ENCODE data around the gene RAB24.
"Not testable (repeated sequence)": the region's sequence is repeated elsewhere in the genome, so short reads cannot be mapped to it uniquely, and the experiment has no call there.

Gene RAB24

DNA sequence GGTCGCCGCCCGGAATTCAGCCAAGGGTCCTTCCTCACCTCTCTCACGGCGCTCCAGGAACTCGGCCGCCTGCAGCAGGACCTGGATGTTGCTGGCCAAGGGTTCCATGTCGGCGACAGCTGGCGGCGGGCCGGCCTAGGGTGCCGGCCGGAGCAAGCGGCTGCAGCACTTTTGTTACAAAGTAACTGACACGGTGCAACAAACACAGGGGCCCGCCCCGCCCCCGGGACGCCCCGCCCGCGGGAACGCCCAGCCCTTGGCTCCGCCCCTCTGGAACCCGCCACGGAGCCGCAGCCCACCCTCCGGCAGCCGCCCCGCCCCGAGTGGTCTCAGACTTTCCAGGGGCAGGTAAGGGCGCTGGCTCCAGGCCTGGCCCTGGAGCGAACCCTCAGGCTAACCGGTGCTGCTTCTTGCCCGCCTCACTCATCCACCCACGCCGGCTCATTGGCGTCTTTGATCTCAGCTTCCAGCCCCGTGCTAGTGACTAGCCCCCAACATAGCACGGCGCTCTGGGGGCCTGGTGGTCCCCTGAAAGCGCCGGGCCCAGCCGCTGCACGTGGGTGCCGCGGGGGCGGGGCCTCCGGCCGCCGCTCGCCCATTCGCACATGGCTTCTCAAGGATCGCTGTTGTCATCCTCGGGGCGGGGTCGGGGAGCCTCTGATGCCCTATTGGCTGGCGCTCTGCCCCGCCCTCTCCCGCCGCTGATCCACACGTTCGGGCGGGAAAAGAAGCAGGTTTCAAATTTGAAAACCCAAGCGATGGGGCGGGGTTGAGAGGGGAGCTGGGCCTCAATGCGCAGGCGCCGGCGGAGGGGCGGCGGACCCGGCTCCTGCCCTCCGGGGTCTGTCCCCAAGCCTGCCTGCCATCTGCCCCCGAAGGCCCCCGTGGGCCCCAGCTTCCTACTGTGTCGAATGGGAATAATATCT is 8.5 kb upstream of the RAB24 start, which contains the start of gene MXD3:
Gene MXD3 (minus strand): TSS at position 176 of the 926 bp plus-strand sequence. CDS start 68 bp downstream, at position 108.
- H3K4me1 ChIP-seq (ENCODE audit: insufficient read depth, low read length), result peaks cover 22% of the 10 kb centered on the region
- peaks cover 17% of the 10 kb centered on the region for H3K36me3 ChIP-seq (ENCODE audit: insufficient read depth, low read length)
- peak within 1 kb of the TSS; percentile 77 for H2AFZ ChIP-seq (ENCODE audit: low read depth, low read length)
- peak within 1 kb of the TSS; percentile 68 for H3K4me3 ChIP-seq (ENCODE audit: low read length)
- H3K27me3 ChIP-seq (ENCODE audit: insufficient read depth, low read length), result no peaks in the 10 kb centered on the region
- H3K9me3 ChIP-seq (ENCODE audit: low read length), result no peaks in the 10 kb centered on the region

DNA sequence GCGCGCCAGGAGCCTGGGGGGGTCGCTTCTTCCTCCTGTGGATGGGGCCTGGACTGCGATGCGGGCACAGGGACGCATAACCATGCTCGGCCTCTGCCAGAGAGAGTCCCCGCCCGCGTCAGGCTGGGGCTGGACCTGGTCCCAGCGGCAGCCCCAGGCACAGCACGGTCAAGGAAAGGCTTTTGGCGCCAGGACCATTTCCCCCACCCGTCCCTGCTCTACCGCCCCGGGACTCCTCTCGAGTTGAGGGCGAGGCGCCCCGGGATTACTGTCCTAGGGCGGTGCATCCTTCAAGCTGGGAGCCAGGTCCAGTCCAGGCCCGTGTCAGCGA is 7.8 kb upstream of the RAB24 start:
- Histone ChIP-seq H3K4me3 (ENCODE audit: low read length) (peak overlapping the region; percentile 68), H3K27me3 (ENCODE audit: insufficient read depth, low read length) (no peaks in the 10 kb centered on the region), H2AFZ (ENCODE audit: low read depth, low read length) (peak overlapping the region; percentile 77), H3K4me1 (ENCODE audit: insufficient read depth, low read length) (peaks cover 22% of the 10 kb centered on the region), H3K9me3 (ENCODE audit: low read length) (no peaks in the 10 kb centered on the region), H3K36me3 (ENCODE audit: insufficient read depth, low read length) (peaks cover 23% of the 10 kb centered on the region)

DNA sequence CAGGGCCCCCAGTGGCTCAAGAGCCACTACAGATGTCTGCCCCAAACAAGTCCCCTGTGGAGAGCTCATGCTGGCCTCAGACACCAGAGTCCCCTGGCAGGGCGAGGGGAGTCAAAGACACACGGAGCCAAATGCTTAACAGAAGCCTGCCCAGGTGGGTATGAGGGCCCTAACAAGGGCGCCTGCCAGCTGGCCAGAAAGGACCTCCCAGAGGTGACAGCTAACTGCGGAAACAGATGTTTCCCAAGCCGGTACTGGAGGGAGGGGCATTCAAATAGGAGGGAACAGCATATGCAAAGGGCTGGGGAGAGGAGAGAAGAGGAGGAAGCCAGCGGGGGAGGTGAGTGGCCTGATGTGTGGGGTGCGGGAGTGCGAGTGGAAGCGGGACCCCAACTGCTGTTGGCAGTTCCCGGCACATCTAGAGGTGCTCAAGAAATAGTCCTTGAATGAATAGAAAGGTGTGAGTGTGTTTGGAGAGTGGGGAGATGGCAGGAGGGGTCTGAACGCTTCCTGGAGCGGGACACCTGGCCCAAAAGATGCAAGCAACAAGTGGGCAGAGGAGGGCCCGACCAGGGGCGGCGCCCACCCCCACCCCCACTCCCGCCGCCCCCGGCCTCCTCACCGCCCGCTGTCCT is 7.4 kb upstream of the RAB24 start:
- H3K9me3 ChIP-seq (ENCODE audit: low read length), result no peaks in the 10 kb centered on the region
- no peaks in the 10 kb centered on the region for H3K27me3 ChIP-seq (ENCODE audit: insufficient read depth, low read length)
- no peak overlapping the region for H2AFZ ChIP-seq (ENCODE audit: low read depth, low read length)
- H3K36me3 ChIP-seq (ENCODE audit: insufficient read depth, low read length), result peaks cover 28% of the 10 kb centered on the region
- H3K4me1 ChIP-seq (ENCODE audit: insufficient read depth, low read length), result peaks cover 22% of the 10 kb centered on the region
- H3K4me3 ChIP-seq (ENCODE audit: low read length), result peak overlapping the region; percentile 68

DNA sequence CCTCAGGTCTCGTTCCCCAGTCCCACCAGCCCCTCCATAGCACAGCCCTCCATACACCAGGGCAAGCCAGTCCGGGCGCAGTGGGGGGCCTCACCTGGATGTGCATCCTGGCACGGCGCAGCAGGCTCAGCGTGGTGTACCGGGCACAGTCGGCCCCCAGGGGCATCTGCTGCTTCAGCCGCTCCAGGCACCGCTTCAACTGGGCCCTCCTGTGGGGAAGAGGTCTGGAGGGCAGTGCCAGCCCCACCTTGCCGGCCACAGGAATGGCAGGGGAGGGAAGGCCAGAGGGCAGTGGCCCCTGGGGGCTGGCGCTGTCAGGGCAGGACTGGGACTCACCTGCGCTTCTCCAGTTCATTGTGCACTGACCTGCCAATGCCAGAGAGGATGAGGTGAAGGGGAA is 6.8 kb upstream of the RAB24 start:
- Histone ChIP-seq H3K4me3 (ENCODE audit: low read length) (peak overlapping the region; percentile 68), H3K27me3 (ENCODE audit: insufficient read depth, low read length) (no peaks in the 10 kb centered on the region), H2AFZ (ENCODE audit: low read depth, low read length) (no peak overlapping the region), H3K4me1 (ENCODE audit: insufficient read depth, low read length) (peaks cover 22% of the 10 kb centered on the region), H3K36me3 (ENCODE audit: insufficient read depth, low read length) (peaks cover 34% of the 10 kb centered on the region), H3K9me3 (ENCODE audit: low read length) (no peaks in the 10 kb centered on the region)

DNA sequence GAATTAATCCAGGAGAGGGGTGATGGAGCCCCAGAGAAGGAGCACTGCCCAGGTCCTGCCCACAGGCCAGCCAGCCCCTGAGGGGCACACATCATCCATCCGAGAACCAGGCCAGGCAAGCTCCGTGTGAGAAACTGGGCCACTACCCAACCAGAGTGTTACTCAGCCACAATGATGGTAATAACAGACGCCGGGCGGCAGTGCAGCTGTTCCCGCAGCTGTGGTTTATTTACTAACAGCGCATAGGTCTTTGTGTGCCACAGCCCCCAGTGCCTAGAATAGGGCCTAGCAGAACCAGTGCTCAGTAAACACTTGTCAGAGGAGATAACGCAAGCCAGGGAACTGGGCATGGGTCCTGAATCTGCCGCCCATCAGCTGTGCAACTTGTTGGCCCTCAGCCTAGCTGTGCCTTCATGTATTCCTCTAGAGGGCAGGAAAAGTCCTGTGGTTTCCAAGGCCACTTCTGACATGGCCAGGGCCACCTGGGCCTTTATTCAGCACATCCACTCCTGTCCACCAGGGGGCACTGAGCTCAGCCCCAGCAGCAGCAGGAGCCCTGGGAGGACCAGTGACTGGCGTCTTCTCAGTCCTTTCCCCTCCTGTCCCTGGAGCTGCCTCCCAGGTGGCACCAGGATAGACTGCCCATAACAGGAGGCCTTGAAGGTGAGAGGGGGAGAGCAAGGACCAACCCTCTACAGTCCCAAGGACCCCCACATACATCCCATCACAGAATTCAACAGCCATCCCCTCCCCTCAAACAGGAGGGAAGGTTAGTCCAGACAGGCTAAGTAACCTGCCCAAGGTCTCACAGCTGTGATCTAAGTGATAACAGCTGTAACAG is 6.1 kb upstream of the RAB24 start:
- Histone ChIP-seq H3K9me3 (ENCODE audit: low read length) (no peaks in the 10 kb centered on the region), H2AFZ (ENCODE audit: low read depth, low read length) (no peak overlapping the region), H3K4me3 (ENCODE audit: low read length) (peak overlapping the region; percentile 68), H3K27me3 (ENCODE audit: insufficient read depth, low read length) (no peaks in the 10 kb centered on the region), H3K4me1 (ENCODE audit: insufficient read depth, low read length) (peaks cover 28% of the 10 kb centered on the region), H3K36me3 (ENCODE audit: insufficient read depth, low read length) (peaks cover 38% of the 10 kb centered on the region)

DNA sequence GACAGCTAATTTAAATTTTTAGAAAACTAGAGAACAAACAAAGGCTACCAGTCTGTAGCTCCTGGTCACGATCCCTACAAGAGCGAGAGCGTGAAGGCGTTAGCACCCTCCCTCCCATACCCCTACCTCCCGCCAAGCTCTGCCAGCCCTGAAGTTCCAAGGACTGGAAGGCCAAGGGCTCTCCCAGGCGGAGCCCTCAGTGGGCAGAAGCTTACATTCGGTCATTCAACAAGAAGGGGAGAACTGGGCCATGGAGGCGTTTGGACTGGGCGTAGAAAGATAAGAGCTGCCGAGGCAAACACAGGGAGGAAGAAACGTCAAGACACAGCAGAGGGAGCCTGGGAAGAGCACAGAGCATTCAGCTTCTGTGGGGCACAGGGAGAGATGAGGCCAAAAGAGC is 5.2 kb upstream of the RAB24 start:
- no peak overlapping the region for H3K4me3 ChIP-seq (ENCODE audit: low read length)
- H3K27me3 ChIP-seq (ENCODE audit: insufficient read depth, low read length), result no peaks in the 10 kb centered on the region
- H3K36me3 ChIP-seq (ENCODE audit: insufficient read depth, low read length), result peaks cover 38% of the 10 kb centered on the region
- H2AFZ ChIP-seq (ENCODE audit: low read depth, low read length), result no peak overlapping the region
- peaks cover 34% of the 10 kb centered on the region for H3K4me1 ChIP-seq (ENCODE audit: insufficient read depth, low read length)
- H3K9me3 ChIP-seq (ENCODE audit: low read length), result no peaks in the 10 kb centered on the region

DNA sequence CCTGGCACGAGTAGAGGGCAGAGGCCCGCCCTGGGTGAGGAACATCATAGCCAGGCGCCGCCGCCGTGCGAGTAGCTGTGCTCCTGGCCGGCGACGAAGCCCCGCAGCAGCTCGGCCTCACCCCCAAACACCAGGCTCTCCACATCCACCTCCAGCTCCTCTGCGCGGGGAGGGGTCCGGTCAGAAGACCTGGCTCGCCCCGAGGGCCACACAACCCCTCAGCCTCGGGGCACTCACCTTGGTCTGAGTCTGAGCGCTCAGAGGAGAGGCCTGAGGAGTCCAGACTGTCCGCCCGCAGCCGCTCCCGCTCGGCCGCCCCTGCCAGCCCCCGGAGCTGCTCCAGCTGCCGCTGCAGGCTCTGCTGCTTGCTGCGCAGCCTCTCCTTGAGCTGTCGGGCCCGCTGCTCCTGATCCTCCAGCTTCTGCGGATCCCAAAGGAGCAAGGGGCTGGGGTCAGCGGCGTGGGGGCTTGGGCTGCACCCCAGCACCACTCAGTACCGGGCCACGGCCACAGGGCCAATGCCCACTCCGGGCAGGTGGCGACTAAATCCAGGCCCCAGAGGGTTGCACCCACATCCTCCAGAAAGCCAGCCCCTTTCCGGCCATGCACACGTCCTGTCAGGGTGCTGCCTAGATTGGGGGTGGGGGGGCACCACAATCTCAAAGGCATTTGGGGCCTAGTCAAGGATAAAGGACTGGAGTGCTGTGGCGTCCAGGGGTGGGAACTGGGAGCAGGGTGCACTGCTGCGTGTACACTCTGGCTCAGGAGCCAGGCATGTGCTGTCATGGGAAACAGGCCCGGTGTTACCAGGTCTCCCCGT is 4.2 kb upstream of the RAB24 start:
- H3K4me1 ChIP-seq (ENCODE audit: insufficient read depth, low read length), result peaks cover 32% of the 10 kb centered on the region
- H3K9me3 ChIP-seq (ENCODE audit: low read length), result no peaks in the 10 kb centered on the region
- no peaks in the 10 kb centered on the region for H3K27me3 ChIP-seq (ENCODE audit: insufficient read depth, low read length)
- H3K36me3 ChIP-seq (ENCODE audit: insufficient read depth, low read length), result peaks cover 38% of the 10 kb centered on the region
- H3K4me3 ChIP-seq (ENCODE audit: low read length), result no peak overlapping the region
- H2AFZ ChIP-seq (ENCODE audit: low read depth, low read length), result no peak overlapping the region

DNA sequence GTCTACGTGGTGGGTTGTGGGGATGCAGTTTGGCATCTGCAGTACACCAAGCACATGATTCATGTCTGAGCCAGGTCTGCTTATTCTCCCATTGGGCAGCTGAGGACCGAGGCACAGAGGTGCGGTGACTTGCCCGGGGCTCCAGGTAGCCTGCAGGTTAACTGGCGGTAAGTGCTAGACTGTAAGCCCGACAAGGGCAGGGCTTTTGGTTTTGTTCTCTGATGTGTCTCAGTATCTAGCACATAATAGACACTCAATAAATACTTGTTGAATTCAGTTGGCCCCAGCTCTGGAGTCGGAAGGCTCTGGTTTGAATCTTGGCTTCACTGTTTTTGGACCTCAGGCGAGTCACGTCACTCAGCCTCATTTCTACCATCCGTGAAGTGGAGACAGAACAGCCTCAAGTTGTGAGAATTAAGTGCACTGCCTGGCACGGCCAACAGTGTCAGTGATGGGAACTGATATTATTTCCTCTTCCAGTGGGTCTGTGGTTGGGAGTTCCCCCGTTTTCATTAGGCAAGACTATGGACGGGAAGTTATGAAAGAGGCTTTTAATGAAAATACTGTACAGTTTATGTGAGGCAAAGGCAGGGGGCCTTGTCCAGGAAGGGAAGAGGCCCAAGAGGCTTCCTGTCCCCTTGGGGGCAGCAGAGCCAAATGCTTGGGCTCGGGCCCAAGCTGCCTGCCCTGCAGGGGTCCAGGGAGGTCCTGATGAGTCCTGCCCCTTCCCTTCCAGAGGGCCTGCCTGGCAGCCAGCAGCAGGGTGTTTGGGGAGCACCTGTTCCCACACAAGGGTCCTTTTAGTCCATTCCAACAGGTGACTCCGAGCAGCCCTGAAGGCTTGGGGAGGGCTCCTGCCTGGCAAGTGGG is 3.4 kb upstream of the RAB24 start:
- Histone ChIP-seq H3K4me1 (ENCODE audit: insufficient read depth, low read length) (peaks cover 35% of the 10 kb centered on the region), H3K27me3 (ENCODE audit: insufficient read depth, low read length) (no peaks in the 10 kb centered on the region), H3K9me3 (ENCODE audit: low read length) (no peaks in the 10 kb centered on the region), H3K36me3 (ENCODE audit: insufficient read depth, low read length) (peaks cover 42% of the 10 kb centered on the region), H2AFZ (ENCODE audit: low read depth, low read length) (no peak overlapping the region), H3K4me3 (ENCODE audit: low read length) (no peak overlapping the region)

DNA sequence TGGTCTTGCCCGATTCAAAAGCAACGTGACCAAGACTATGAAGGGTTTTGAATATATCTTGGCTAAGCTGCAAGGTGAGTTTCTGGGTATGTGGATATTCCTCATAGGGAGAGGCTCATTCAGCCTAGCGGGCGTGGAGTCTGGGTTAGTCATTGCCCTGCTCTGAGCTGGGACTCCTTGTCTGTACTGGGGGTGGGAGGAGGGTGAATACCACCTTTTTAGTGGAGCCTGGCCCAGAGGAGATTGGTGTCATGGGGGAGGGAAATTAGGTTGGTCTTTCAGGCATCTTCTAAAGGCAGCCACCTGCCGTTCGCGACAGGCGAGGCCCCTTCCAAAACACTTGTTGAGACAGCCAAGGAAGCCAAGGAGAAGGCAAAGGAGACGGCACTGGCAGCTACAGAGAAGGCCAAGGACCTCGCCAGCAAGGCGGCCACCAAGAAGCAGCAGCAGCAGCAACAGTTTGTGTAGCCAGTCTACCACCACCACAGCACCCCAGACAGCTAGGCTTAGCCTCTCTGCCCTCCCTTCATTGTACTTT is 2.7 kb upstream of the RAB24 start:
- H3K9me3 ChIP-seq (ENCODE audit: low read length); H3K4me3 ChIP-seq (ENCODE audit: low read length); H2AFZ ChIP-seq (ENCODE audit: low read depth, low read length); H3K27me3 ChIP-seq (ENCODE audit: insufficient read depth, low read length): not testable (repeated sequence)
- H3K4me1 ChIP-seq (ENCODE audit: insufficient read depth, low read length), result peaks cover 32% of the 10 kb centered on the region
- peaks cover 49% of the 10 kb centered on the region for H3K36me3 ChIP-seq (ENCODE audit: insufficient read depth, low read length)

DNA sequence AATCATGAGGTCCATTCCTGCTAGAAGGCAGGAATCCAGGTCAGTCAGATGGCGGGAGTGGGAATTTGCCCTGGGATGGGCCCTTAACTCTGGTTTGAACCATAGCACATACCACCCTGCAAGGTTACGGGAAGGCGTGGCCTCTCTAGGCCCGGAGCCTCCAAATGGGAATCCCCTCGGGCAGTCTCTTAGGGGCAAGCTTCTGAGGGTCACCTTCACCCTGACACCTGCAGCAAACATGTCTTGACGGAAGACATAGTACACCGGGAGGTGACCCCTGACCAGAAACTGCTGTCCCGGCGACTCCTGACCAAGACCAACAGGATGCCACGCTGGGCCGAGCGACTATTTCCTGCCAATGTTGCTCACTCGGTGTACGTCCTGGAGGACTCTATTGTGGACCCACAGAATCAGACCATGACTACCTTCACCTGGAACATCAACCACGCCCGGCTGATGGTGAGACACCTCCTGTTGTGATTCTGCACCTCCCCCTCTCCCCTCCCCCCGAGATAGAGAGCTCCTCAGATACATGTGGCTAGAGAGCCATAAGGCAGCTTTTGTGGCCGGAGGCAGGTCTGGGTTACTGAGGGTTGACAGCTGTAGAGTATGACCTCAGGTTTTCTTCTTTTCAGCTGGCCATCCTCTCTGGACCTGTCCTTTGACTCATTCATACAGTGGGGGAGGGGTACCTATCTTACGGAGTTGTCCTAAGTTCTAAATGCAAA is 1.0 kb upstream of the RAB24 start:
- peak overlapping the region; percentile 68 for H3K4me3 ChIP-seq (ENCODE audit: low read length)
- no peak overlapping the region for H2AFZ ChIP-seq (ENCODE audit: low read depth, low read length)
- H3K27me3 ChIP-seq (ENCODE audit: insufficient read depth, low read length), result no peaks in the 10 kb centered on the region
- H3K4me1 ChIP-seq (ENCODE audit: insufficient read depth, low read length), result peaks cover 19% of the 10 kb centered on the region
- H3K9me3 ChIP-seq (ENCODE audit: low read length), result no peaks in the 10 kb centered on the region
- peaks cover 52% of the 10 kb centered on the region for H3K36me3 ChIP-seq (ENCODE audit: insufficient read depth, low read length)

DNA sequence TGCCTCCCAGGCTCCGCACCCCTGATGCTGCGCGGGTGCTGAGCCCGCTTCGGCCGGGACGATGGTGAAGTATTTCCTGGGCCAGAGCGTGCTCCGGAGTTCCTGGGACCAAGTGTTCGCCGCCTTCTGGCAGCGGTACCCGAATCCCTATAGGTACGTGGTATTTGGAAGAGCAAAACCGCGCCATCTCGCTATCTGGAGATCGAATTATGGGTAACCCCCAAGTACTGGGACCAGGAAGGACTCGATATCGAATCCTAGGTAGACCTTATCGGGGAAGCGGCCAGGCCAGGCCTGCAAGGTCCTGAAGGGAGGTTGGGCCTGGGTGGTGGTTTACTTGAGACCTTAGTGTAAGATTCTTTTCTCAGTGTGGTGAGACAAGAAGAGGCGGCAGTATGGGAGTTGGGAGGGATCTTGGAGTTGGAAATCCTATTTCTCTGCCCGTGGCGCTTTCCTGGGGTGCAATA is 439 bp upstream of the RAB24 start:
- H2AFZ ChIP-seq (ENCODE audit: low read depth, low read length), result peak overlapping the region; percentile 84
- H3K36me3 ChIP-seq (ENCODE audit: insufficient read depth, low read length), result peaks cover 46% of the 10 kb centered on the region
- peak overlapping the region; percentile 68 for H3K4me3 ChIP-seq (ENCODE audit: low read length)
- peaks cover 19% of the 10 kb centered on the region for H3K4me1 ChIP-seq (ENCODE audit: insufficient read depth, low read length)
- H3K27me3 ChIP-seq (ENCODE audit: insufficient read depth, low read length), result no peaks in the 10 kb centered on the region
- H3K9me3 ChIP-seq (ENCODE audit: low read length), result no peaks in the 10 kb centered on the region
